Activated CD4-positive, alpha-beta T cell treated with anti-CD3 and anti-CD28 coated beads for 24 hours (primary cell): ENCODE results near the gene LST1.
"Not testable (repeated sequence)": the region's sequence is repeated elsewhere in the genome, so short reads cannot be mapped to it uniquely, and the experiment has no call there.

Experiments used
- DNase-seq, 2 donors: peaks; one replicate each; pipeline ENCODE4 v3.0.0-alpha.2; 2020; ENCODE audit warnings: low read depth in 2 of 2

LST1 gene

DNA sequence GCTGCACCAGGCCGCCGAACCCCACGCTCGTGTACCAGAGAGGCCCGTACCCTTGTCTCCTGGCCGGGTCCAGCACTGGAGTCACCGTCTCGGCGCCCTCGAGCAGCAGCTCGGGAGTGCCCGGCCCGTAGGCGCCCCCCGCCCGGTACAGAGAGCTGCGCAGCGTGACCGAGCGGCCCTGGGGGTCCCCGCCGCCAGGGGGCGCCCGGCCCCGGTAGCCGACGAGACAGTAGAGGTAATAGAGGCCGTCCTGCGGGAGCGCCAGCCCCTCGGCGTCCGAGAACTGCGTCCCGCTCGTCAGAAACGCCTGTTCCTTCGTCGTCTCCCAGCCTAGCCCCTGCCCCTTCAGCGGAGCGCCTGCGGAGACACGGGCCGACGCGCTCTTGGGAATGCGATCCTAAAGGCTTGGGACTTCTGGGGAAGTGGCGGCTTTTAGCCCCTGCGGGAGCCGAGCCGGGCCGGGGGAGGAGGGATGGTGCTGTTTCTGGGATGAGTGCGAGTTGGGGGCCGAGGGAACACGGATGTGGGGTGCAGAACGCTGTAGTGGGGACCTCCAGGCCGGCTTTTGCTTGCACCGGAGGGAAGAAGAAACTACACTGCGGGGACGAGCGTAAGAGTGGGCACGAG, 5.2 kb upstream of the LST1 start:
- DNase-seq = peak; percentile 88 to 92

- DNase-seq = no peak
Measured at GRCh38 chr6:31581434-31582229, 4.4 kb upstream of the LST1 start.

DNA sequence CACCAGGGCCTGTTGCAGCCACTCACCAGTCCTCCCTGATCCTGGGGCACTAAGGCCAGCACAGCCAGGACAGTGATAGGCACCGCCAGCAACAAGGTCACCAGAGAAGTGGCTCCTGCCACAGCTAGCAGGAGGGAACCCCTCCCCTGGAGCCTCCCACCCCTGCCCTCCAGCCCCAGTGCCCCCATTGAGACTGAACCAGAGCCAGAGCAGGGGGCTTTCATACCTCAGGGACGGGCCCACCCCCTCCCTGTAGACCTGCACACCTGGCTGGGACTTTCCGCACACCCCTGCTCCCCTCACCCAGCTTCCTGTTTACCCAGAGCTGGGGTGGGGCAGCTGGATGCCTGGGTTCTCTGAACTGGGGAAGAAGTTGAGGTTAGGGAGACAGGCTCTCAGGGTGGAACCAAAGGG, 3.8 kb upstream of the LST1 start, which contains the start of gene LTB:
TSS of gene LTB (minus strand) at position 195 of the 414 bp plus-strand sequence. CDS start at position 188, 7 bp downstream.
- no peak for DNase-seq

- no peak for DNase-seq
Measured at GRCh38 chr6:31585491-31585890, 586 bp upstream of the LST1 start.

GRCh38 chr6:31586599-31587281, 663 bp downstream of the LST1 start:
- DNase-seq = no peak

- no peak for DNase-seq
Measured at GRCh38 chr6:31587791-31588777, 2.0 kb downstream of the LST1 start.

- no peak for DNase-seq
Measured at GRCh38 chr6:31588871-31589650, 3.0 kb downstream of the LST1 start.

GRCh38 chr6:31590691-31591090, 4.6 kb downstream of the LST1 start:
- DNase-seq = not testable (repeated sequence)

DNA sequence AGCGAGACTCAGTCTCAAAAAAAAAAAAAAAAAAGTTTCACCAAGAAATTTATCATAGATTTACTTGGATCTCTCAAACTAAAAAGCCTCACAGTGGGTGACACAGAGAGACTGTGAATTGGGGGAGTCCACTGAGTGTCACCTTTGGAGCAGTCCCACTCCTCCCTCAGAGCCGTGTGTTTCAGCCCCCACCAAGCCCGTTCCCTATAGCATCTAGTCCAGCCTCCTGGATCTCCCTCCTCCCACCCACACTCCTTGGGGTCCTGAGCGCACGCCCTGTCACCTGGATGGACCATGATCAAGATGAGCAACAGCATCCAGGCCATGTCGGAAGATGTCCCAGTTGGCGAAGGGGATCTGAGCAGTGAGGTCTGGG, 6.3 kb downstream of the LST1 start:
- no peak for DNase-seq

DNA sequence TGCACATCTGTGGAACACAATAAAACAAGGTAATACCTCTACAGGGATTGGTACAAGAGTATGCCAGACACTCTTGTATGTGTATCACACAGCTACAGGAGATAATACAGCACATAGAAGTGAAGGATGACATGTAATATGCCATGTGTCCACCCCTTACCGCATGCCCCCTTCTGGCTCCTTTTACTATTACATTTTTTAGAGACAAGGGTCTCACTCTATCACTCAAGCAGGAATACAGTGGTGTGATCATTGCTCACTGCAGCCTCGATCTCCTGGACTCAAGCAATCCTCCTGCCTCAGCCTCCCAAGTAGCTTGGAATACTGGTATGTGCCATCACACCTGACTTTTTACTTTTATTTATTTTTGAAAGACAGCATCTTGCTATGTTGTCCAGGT, 10.9 kb downstream of the LST1 start:
- DNase-seq = no peak

DNA sequence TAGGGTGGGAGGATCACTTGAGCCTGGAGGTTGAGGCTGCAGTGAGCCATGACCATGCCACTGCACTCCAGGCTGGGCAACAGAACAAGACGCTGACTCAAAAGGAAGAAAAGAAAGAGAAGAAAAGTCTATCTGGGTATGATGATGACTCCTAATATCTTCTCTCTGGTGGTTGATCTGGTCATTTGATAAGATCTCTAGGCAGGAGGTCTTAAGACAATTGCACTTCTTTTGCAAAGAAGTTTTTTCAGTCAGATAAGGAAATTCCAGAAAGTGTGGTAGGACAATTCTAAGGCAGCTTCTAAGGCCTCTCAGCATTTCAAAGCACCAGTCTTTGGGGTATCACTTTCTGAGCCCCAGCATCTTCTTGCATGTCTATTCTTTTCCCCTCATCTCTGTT, 21.2 kb downstream of the LST1 start:
- no peak for DNase-seq

- no peak for DNase-seq
Measured at GRCh38 chr6:31609519-31610406, 23.7 kb downstream of the LST1 start.

- no peak for DNase-seq
Measured at GRCh38 chr6:31610968-31611367, 24.9 kb downstream of the LST1 start.

- no peak for DNase-seq
Measured at GRCh38 chr6:31614075-31614619, 28.1 kb downstream of the LST1 start.

DNA sequence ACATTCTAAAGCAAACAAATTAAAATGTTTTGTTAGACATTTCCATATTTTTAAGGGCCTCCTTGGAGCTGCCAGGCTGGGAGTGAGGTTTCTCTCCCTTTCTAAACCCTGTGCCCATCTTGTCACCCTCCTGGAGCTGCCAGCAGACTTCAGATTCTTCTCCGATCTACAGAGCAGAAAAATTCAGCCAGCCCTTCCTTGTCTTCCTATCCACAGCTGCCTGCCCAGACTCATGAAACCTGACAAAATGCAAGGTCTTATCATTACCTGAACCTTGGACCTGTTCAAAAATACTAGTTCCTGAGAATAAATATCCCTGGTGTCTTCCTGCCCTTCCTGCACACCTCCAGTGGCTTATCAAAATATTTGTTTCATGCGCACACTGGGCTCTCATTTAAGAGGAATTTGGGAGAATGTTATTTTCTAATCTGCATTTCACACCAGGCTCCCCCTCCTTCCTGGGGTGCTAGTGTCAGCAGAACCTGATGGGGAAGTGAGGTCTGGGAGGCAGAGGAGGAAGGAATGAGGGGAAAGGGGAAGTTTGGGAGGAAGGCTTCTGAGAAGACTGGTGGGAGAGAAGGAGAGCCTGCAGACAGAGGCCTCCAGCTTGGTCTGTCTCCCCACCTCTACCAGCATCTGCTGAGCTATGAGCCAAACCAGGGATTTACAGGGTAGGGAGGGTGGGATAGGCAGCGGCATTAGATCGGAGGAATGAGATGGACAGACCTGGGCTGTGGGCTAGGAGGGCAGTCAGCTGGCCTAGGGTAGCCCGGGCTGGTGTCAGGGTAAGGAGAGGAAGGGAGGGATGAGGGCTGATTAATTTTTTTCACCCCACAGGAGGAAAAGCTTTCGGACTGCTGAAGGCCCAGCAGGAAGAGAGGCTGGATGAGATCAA, 28.9 kb downstream of the LST1 start, which contains the start of gene AIF1:
TSS of gene AIF1 (plus strand) at position 551 of the 895 bp plus-strand sequence. CDS start at position 647, 96 bp downstream.
- DNase-seq = no peak

DNA sequence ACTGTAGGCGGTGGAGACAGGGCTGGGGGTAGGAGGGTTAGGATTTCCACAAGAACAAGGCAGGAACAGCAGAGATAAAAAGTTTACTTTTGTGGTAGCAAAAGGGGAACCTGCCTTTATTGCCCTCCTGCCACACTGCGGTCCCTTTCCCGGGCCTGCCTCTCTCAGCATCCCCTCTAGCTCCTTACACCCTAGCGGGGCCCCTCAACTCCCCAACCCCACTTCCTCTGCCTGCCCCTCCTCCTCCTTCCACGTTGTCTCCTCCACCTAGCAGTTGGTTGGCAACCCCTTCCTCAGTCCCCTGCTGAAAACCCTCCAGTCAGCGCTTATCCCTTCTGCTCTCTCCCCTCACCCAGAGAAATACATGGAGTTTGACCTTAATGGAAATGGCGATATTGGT, 29.7 kb downstream of the LST1 start:
- DNase-seq = no peak

DNA sequence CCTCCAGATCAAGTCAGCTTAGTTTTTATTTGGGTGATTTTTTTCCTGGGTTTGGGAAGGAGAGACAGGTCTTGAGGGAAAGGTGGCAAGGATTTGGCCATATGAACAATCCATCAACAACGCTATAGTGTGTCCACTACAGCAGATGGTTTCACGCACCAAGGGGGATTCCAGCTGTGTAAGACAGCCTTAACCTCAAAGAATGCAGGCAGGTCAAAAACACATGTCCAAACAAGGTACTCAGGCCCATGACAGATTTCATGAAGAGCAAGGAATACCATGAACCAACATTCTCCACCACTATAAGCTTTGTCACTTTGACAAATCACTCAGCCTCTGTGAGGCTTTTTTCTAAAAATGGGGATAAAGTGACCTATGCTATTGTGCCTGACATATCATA, 30.9 kb downstream of the LST1 start:
- DNase-seq = no peak
